MV-4-11 (cell line): Measurements from ENCODE around the gene SLC8A1.

Source experiments
- DNase-seq: peaks from one replicate; lab custom pipeline; 2025; lab: John Stamatoyannopoulos, UW

SLC8A1 gene

DNA sequence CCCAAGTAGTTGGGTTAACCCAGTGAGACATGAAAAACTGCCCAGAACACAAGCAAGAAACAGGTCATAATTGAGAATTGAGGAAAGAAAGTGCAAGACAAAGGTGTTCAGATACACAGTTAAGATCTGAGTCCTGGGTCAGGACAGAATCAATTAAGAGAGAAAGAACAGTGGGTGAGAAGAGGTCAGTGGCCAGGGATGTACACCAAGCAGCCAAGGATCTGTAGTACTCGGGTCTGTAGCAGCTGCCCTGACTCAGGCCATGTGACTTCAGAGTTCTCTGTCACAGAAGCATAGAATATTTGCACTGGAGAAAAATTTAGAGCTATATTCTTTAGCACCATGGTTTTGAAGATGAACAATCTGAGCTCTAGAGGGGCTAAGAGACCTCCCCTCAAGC is 141.6 kb downstream of the SLC8A1 start:
- DNase-seq = no peak

DNA sequence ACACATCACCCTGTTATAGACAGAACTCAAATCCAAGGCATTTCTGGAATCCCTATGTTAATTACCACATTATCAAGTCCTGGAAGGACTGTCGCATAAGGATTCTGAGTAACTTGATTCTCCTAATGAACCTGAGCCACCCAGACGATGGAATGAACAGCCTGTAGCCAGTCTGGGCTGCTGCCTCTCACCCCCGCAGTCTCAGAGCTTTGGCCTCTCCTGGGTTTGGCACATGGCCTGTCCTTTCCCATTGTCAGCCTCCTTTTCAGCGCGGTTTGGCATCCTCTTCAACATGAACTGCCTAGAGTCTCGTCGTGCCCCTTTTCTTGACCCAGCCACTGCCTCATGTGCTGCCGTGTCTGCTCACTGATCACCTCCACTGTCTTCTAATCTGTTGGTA is 147.6 kb downstream of the SLC8A1 start:
- no peak for DNase-seq

DNA sequence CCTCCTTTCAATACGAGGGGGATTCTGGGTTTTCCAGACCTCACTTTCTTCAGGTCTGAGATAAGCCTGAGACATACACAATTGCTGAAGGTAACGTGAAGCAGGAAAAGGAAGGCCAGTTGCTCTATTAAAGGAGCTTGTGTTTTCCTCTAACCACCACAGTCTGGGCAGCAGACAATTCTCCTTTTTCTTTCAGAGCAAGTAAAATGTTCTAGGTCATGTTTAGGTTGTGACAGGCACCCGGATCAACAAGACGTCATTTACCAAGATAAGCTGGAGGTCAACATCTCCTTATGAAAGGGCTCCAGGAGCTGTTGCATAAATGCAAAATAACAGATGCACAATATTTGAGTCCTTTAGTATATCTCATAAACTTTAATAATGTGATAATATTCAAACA is 148.1 kb downstream of the SLC8A1 start:
- DNase-seq = no peak

DNA sequence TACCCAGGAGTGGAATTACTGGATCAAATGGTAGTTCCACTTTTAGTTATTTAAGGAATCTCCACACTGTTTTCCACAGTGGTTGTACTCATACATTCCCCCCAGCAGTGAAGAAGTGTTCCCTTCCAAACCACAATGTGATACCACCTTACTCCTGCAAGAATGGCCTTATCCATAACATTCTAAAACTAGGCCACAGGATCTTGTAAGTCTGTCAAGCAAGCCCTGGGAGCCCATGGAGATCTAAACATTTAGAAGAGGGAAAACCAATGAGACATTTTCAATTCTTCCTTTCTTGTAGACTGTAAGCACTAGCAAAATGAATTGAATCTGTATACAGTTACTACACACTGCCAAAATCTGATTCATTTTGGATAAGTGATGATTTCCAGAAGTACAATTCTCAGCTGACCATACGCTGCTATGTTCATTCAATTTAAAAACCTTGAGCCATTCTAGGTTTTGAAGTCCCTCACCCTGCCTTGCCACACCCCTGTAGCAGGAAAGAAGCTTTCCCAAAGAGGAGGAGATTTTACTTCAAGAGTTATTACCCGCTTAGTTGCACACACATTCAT is 149.1 kb downstream of the SLC8A1 start:
- DNase-seq = no peak

DNA sequence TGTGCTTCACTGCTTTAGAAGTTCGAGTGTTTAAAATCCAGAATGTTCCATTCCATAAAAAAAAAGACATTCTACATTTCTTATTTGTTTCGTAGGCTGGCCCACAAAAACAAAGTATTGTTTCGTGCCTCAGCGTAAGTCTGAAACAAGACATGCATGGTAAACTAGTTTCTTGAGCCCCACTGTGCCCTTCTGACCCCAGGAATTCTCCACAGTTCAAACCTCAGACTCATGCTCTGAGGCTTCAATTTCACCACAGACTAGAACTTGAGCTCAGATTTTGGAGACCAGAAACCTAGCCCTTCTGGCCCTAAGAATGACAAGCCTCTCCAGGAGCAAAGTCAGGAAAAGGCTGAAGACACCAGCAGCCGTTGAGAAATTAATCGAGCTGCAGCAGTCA is 151.5 kb downstream of the SLC8A1 start:
- DNase-seq = no peak

DNA sequence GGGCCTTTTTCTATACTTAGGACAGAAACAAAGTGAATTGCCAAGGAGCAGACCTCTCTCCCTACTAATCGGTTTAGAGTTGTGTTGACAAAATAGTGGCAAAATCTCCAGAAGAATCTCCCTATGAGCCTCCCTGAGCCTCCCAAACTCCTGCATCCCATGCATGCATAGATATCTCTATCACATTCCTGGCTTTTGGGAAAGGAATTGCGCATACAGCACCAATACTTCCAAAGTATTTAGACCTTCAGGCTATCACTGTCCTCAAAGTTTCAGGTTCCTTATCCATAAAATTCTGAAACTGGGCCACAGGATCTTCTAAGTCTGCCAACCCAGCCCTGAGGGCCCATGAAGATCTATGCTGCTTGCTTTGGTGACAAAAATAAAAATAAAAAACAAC is 152.1 kb downstream of the SLC8A1 start:
- DNase-seq = no peak

DNA sequence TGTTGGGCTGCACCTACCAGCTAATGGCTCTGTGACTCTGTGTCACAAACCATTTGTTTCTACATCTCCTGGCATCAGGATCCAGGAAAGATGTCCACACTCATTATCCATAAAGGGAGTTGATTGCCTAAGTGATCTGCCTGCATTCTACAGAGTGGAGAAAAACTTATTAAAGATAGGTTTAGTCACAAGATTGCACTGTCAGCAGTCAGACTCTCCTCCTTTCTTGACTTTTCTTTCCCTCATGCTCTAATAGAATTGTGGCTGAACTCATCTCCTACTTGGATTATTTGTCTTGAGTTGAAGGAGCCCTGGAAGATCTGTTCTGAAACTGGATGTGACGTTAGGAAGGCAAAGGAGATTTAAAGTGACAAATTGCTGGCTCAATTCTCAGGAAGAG is 152.7 kb downstream of the SLC8A1 start:
- DNase-seq = no peak

DNA sequence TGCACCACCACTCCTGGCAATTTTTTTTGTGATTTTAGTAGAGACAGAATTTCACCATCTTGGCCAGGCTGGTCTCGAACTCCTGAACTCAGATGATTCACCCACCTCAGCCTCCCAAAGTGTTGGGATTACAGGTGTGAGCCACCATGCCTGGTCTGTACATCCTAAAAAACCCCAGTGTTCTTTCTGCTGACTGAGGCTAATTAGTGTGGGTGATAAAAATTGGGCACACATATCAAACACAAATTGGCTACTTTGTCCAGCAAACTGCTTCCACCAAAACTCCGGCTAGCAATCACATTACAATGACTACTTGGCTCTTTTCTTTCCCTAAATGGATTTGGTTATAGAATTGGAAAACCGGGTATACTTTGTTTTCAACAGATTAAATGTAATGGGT is 153.9 kb downstream of the SLC8A1 start:
- DNase-seq = no peak

DNA sequence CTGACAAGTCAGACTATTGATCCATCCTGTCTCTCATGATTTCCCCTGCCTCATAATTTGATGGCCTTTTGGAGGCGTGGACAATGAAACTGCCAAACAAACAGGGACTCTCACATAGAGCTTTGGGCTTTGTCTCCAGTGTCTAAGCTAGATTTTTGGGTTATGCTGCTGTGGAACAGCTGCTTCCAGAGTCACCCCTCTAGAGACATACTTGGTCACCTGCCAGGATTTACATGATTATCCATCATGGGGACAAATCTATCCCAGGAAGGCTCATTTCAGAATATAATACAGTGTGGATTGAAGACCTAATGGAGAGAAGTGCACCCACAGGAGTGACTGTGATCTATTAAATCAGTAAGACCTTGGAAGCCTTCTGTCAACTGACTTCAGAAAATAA is 159.6 kb downstream of the SLC8A1 start:
- DNase-seq = no peak

DNA sequence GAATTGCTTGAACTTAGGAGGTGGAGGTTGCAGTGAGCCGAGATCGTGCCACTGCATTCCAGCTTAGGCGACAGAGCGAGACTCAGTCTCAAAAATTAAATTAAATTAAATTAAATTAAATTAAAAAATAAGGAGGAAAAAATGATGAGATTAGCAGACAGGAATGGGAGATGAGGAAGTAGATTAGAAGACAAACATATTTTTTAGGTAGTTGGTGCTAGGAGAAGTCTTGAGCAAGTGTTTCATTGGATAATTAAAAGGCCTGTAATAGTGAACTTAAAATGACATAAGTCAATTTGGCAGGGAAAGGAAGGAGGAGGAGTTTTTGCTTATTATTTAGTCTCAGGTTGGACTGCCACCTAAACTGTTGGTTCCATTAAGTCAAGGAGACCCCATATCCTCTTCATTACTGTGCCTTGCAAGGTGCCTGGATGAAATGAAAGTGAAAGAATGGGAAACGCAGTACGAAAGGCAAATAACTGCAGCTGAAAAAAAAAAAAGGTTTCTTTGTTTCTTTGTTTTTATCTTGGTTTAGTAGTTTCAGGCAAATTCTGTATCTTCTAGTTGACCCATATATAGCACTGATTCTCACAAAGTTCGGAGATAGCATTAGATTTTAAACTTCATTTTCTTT is 162.0 kb downstream of the SLC8A1 start:
- no peak for DNase-seq

DNA sequence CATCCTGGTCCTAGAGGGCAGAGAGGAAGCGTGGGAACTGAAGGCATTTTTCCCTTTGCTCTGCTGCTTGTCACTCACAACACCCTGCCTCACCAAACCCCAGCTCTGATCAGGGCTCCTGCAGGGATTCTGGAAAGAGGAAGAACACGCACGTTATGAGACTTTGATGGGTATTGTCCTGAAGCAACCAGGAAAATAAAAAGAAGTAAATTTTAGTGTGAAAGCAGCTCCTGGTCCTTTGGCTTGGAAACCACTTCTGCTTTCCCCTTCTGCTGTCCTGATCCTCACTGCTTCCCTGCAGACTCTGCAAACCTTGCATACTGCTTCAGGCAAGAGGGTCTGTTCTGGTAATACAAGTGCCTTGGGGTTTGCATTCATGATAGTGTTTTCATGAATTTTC is 164.1 kb downstream of the SLC8A1 start:
- peak; percentile 83 for DNase-seq

DNA sequence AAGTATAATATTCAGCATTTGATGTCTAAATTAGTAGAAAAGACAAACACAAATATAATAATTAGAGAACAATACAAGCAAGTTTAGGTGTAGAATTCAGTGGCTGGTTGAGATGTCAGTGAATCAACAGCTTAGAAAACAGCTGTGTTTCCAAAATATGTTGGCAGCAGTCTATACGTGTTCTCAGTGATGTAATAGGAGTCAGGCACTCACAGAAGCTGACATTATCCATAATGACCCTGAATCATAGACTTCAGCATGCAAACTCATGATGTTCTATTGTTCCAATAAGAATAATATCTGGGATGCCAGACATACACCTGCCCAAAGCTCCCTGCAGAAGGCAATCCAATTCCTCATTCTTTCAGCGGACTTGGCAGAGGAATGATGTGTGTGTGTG is 164.7 kb downstream of the SLC8A1 start:
- no peak for DNase-seq

DNA sequence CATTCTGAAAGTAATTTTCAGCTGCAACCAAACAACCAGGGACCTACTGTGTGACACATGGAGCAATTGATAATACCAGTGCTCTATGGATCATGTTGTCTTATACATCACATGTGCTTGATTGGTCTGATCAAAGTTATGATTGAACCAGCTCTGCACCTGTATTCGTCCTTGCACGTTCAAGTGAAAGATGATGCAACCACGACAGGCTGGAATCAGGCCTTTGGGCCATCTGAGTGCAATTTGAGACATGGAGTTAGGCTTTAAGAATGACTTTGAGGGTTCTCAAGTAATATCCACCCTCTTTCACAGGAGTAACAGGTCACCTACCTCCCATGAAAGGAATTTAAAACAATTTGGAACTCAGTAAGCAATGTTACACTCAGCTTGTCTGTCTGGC is 165.2 kb downstream of the SLC8A1 start:
- no peak for DNase-seq

DNA sequence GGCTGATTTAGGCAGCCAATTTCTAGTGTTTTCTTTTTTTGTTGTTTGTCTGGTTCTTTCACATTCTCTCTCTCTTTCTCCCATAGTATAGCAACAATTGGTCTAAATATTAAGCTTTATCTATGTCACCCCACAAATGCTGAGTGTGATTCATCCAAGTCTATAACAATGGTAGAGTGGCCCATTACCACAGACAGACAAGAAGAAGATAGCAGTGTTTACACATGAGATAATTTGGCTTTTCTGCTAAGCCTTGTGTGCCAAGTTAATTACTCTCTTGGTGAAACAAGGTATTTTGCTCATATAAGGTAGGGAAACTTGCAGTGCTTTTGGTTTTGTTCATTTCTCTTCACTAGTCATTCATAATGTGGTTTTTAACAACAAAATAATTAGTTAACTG is 166.5 kb downstream of the SLC8A1 start:
- no peak for DNase-seq

DNA sequence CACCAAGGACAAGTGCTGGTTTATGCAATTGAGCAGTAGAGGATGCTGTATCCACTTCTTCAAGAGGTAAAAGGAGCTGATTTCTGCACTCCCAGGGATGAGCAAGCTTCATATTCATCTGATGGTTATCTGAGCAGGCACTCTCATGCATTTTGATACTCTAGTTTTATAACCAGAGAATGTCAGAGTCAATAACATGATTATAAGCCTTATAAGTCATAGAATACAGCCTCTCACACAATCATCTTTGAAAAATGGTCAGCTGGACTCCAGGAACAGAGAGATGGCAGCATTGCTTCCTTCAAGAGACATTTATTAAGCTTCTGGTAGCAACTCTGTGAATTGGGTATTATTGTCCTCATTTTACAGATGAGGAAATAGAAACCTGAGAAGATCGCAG is 167.1 kb downstream of the SLC8A1 start:
- no peak for DNase-seq

DNA sequence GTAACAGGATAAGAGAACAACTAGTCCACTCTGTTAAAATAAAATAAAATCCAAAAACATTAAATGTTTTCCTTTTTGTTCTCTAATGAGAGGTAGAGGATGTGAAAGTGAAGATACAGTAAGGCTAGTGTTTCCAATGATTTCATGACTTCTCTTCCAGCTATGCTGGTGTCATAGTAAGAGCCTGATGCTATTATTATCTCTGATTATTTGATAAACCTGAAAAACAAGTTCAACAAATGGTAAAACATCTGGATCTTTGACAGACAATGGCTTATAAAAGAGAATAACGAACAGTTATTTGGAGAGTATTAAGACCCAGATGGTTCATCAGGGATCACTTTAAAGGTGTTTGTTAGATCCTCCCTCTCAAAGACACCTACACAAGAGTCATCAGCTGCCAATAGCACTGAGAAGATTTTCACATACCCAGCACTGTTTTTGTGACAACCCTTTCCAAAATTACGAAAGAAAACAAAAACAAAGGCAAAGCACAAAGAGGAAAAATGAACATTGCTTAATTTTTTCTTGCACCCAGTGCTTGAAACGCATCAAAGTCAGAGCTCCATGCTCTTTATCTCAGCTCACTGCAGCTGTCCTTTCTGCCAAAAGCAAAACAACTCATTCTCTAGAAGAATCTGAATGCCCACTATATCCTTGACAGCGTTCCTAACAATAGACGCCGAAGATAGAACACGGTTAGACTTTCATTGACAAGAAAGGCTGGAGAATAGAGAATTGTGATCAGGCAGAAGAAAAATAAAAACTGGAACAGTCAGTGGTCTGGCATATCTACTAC is 168.6 kb downstream of the SLC8A1 start:
- DNase-seq = no peak

DNA sequence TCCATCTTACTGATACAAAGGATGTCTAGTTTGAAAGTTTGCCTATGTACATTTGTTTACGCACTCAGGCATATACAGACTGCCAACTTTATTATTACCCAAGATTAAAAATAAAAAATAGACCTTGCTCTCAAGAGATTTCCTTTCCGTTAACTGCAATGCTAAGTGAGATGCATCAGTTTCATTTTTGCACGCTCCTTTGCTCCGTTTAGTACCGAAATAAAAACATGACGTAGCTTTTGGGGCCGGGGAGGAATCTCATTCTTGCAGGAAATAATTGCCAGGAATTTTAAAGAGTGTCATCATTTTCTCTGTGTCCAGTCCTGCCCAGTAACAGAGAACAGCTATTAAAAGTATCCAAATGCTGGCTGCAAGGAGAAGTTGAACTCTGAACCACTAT is 169.5 kb downstream of the SLC8A1 start:
- no peak for DNase-seq

DNA sequence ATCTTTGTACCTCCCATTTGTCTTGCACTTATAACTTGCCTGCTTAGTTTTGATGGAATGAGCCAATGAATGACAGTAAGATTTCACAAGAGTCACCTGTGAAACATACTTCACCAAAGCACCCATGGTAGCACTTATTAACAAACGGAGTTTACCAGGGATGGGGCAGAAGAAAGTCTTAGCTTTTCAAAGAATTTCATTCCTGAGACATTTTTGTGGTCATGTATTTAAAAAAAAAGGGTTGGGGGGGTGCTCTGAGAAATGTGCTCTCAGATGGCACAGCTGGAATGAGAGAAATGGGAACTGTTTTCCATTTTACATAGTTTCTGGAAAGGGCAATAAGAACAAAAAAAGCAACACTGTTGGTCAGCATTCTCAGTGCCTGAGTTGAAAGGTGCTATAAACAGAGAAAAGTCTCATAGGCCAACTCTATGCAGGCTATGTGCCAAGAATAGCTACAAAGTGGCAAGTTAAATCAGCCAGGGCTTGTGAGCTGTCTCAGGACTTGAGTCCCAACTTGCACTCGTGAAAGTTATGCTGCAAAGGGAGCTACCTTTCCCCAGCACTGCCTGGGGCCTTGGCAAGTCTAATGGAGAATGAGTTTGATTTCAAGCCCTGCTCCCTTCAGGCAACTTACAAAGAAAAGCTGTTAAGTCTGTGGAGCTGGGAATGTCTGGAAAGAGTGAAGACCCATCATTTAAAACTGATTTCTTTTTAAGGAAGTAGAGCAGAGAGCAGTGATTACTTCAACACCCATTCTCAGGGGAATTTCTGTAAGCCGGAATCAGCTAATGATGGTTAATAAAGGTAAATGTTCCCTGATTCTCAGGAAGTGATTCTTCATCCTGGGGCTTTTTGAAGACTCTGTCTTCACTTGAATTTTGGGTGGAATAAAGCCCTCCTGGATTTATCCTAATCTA is 170.6 kb downstream of the SLC8A1 start:
- no peak for DNase-seq

DNA sequence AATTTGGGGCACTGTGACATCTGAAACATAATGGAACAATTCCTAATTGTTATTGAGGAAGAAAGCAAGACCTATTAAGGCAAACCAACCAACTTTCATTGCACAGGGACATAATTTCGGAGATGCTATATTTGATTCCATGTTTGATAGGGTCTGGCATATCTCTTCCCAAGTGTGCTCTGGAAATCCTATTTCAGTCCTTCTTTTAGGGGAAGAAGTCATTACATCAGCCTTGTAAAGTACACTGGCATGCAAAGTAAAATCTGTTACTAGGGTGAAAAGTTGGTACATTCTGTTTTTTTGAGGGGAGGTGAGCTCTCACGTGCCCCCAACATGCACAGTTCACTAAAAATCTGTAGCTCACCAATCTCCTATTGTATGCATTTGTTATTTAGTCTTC is 172.4 kb downstream of the SLC8A1 start:
- no peak for DNase-seq

DNA sequence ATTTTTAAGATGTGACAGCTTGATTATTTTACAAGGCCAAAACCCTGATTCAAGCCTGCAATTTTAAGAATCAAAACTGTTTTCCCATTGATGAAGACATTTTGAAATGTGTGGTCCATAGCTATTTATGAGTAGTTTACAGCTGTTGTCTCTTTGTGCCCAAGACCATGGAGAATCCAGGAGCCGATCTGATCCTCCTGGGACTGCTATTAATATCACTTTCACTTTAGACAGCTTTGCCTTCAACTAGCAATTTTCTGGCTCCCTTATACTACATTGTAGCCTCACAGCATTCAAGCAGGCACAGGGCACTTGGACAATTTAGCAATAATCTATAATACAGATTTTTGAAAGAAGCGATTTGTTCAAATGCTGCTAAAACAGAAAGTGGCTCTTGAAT is 172.9 kb downstream of the SLC8A1 start:
- DNase-seq = no peak

DNA sequence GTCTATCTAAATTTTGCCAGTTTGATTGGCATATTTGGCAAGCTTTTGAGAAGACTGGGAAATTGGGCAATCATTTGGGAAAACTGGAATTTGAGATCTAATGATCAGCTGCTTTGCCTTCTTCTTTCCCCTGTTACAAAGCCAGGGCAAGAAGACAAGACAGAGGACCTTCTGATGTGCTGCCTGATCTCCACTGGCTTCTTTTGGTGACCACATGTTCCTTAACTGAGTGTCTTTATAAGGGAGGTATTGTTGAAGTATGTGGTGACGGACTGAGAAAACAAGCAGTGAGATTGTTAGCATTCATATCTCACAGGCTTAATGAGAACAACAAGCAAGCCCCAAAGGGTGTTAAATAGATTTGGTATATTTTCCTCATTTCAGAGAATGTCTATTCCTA is 175.8 kb downstream of the SLC8A1 start:
- DNase-seq = no peak

DNA sequence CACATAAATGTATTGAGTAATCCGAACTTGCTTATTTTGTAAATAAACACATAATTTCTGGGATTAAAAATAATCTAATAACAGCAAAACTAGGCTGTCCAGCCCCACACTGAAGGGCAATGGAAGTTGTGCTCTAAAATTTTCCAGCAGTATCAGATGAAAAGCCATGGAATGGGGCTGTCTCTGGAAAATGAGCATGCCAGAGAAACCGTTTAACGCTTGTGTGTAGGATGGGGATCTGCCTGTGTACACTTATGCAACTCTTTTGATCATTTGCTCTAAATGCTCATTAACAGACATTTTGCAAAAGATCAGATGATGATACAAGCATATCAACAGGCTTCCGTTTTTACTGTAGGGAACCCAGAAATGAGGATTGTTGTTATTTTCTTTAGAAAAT is 177.6 kb downstream of the SLC8A1 start:
- no peak for DNase-seq
